Smooth muscle cell (in vitro differentiated cells): Measurements from ENCODE around the gene FALEC. TPM values are rescaled to one million over a fixed set of nuclear protein-coding genes. Genes with fewer than 3 reads are reported as not detected.

Experiments
- DNase-seq: peaks from one replicate; lab custom pipeline; 2025; ENCODE audit not compliant: unreplicated experiment; lab: John Stamatoyannopoulos, UW
- H2AFZ ChIP-seq: fragments of 200-600 bp; sonication (generic); 2 replicates; pipeline ENCODE4 v1.6.0; 2016; ENCODE audit warnings: antibody characterized with exemption, low read depth, mild to moderate bottlenecking
- H3F3A ChIP-seq: fragments of 200-600 bp; sonication (generic); 2 replicates; pipeline ENCODE4 v1.6.0; 2017; ENCODE audit warnings: antibody characterized with exemption, low read depth
- H3K27ac ChIP-seq: fragments of 200-600 bp; sonication (generic); 2 replicates; pipeline ENCODE4 v1.5.1; 2016; ENCODE audit warnings: low read depth, mild to moderate bottlenecking
- H3K27me3 ChIP-seq: fragments of 200-600 bp; sonication (generic); 2 replicates; pipeline ENCODE4 v1.6.1; 2016; ENCODE audit warnings: low read depth, mild to moderate bottlenecking
- H3K36me3 ChIP-seq: fragments of 200-600 bp; sonication (generic); 2 replicates; pipeline ENCODE4 v1.5.1; 2016; ENCODE audit warnings: low read depth
- H3K4me1 ChIP-seq: fragments of 200-600 bp; sonication (generic); 2 replicates; pipeline ENCODE4 v1.5.1; 2016; ENCODE audit warnings: low read depth
- H3K4me2 ChIP-seq: fragments of 200-600 bp; sonication (generic); 2 replicates; pipeline ENCODE4 v1.6.0; 2016; ENCODE audit warnings: mild to moderate bottlenecking
- H3K4me3 ChIP-seq: fragments of 200-600 bp; sonication (generic); 2 replicates; pipeline ENCODE4 v1.5.1; 2016; ENCODE audit warnings: mild to moderate bottlenecking
- H3K79me2 ChIP-seq: fragments of 200-600 bp; sonication (generic); 2 replicates; pipeline ENCODE4 v1.6.0; 2016; ENCODE audit warnings: low read depth, mild to moderate bottlenecking
- H3K9ac ChIP-seq: fragments of 200-600 bp; sonication (generic); 2 replicates; pipeline ENCODE4 v1.6.0; 2016; ENCODE audit warnings: low read depth
- H3K9me3 ChIP-seq: fragments of 200-600 bp; sonication (generic); replicated peaks from 2 replicates; pipeline ENCODE4 v1.5.1; 2016; ENCODE audit warnings: low read depth
- H4K20me1 ChIP-seq: fragments of 200-600 bp; sonication (generic); 2 replicates; pipeline ENCODE4 v1.6.0; 2016; ENCODE audit warnings: low read depth
- CTCF ChIP-seq: fragments of 200-600 bp; sonication (generic); IDR thresholded peaks from 2 replicates; pipeline ENCODE4 v1.5.1; 2017; ENCODE audit warnings: borderline replicate concordance, mild to moderate bottlenecking, antibody characterized with exemption; ENCODE audit not compliant: insufficient read depth, poor library complexity, severe bottlenecking
- WGBS: methylation state at CpG from one replicate; pipeline ENCODE4 v1.1.7; 2016; ENCODE audit warnings: low lambda C conversion rate; 5-methylcytosine and 5-hydroxymethylcytosine counted together
- polyA plus RNA-seq: library from polyadenylated mRNA; unstranded; fragments of >200 nt; fragmentation: Nextera tagmentation; extraction: Ambion mirVana; gene quantifications from 2 replicates; pipeline ENCODE4 v1.2.1, GENCODE V29; 2016
- total RNA-seq: library from RNA; depleted of rRNA; stranded (reverse); fragments of >200 nt; gene quantifications from 2 replicates; pipeline ENCODE4 v1.2.3, GENCODE V29; 2014

FALEC gene
- total and polyA plus RNA-seq, 2 experiments from 2014 or later = 0.62 TPM; not detected in 1

GRCh38 chr1:150525348-150525747 is 9.8 kb downstream of the FALEC start:
- no peak overlapping the region for H3K9ac ChIP-seq
- H3K36me3 ChIP-seq = no peaks in the 10 kb centered on the region
- H2AFZ ChIP-seq = no peak overlapping the region
- peaks cover 3% of the 10 kb centered on the region for H3F3A ChIP-seq
- TF ChIP-seq CTCF = no peak
- 88% methylated on average over 3 of the region's 3 CpGs for WGBS
- H3K9me3 ChIP-seq = no peaks in the 10 kb centered on the region
- no peak overlapping the region for H3K4me2 ChIP-seq
- DNase-seq = no peak
- H3K27me3 ChIP-seq = no peaks in the 10 kb centered on the region
- no peak overlapping the region for H3K4me3 ChIP-seq
- peaks cover 9% of the 10 kb centered on the region for H3K4me1 ChIP-seq
- H3K79me2 ChIP-seq = no peaks in the 10 kb centered on the region
- H4K20me1 ChIP-seq = no peaks in the 10 kb centered on the region
- H3K27ac ChIP-seq = no peak overlapping the region

GRCh38 chr1:150528196-150528595 is 12.6 kb downstream of the FALEC start:
- peak overlapping the region; percentile 72 for H3K4me2 ChIP-seq
- H3K79me2 ChIP-seq = no peaks in the 10 kb centered on the region
- no peaks in the 10 kb centered on the region for H3K27me3 ChIP-seq
- peaks cover 3% of the 10 kb centered on the region for H3F3A ChIP-seq
- peak overlapping the region; percentile 83 for H3K27ac ChIP-seq
- no peak overlapping the region for H3K4me3 ChIP-seq
- WGBS = 26% methylated on average over 1 of the region's 1 CpG
- DNase-seq = no peak
- H3K9ac ChIP-seq = no peak overlapping the region
- no peak for TF ChIP-seq CTCF
- no peaks in the 10 kb centered on the region for H3K9me3 ChIP-seq
- peaks cover 9% of the 10 kb centered on the region for H3K4me1 ChIP-seq
- no peak overlapping the region for H2AFZ ChIP-seq
- no peaks in the 10 kb centered on the region for H4K20me1 ChIP-seq
- no peaks in the 10 kb centered on the region for H3K36me3 ChIP-seq

GRCh38 chr1:150529017-150529416 is 13.5 kb downstream of the FALEC start:
- 25% methylated on average over 4 of the region's 4 CpGs for WGBS
- H3K4me3 ChIP-seq = no peak overlapping the region
- peaks cover 9% of the 10 kb centered on the region for H3K4me1 ChIP-seq
- peak overlapping the region; percentile 83 for H3K27ac ChIP-seq
- H3K79me2 ChIP-seq = no peaks in the 10 kb centered on the region
- no peaks in the 10 kb centered on the region for H4K20me1 ChIP-seq
- H3K36me3 ChIP-seq = no peaks in the 10 kb centered on the region
- no peaks in the 10 kb centered on the region for H3K27me3 ChIP-seq
- H2AFZ ChIP-seq = no peak overlapping the region
- DNase-seq = no peak
- H3K9ac ChIP-seq = no peak overlapping the region
- H3K9me3 ChIP-seq = no peaks in the 10 kb centered on the region
- H3F3A ChIP-seq = peaks cover 3% of the 10 kb centered on the region
- no peak for TF ChIP-seq CTCF
- H3K4me2 ChIP-seq = peak overlapping the region; percentile 72

- Histone ChIP-seq H3K9me3 (no peaks in the 10 kb centered on the region), H4K20me1 (no peaks in the 10 kb centered on the region), H3K4me2 (no peak overlapping the region), H3K36me3 (no peaks in the 10 kb centered on the region), H3K27ac (no peak overlapping the region), H3K27me3 (no peaks in the 10 kb centered on the region), H3K4me3 (no peak overlapping the region), H2AFZ (no peak overlapping the region), H3K9ac (no peak overlapping the region), H3K4me1 (peaks cover 9% of the 10 kb centered on the region), H3K79me2 (no peaks in the 10 kb centered on the region), H3F3A (peaks cover 3% of the 10 kb centered on the region)
- DNase-seq = no peak
- TF ChIP-seq CTCF = no peak
- 95% methylated on average over 14 of the region's 14 CpGs for WGBS
Measured at GRCh38 chr1:150530491-150531159, 15.1 kb downstream of the FALEC start.
